CD4-positive, alpha-beta T cell (primary cell): ENCODE data around the gene VARS2. TPM values are rescaled to one million over a fixed set of nuclear protein-coding genes. Genes with fewer than 3 reads are reported as not detected.

Experiments used
- ATAC-seq: fragments of 200-7000 bp; cut with Tn5 transposase; one replicate; pipeline ENCODE4 v1.10.0; 2022; ENCODE audit warnings: mild to moderate bottlenecking; ENCODE audit not compliant: poor library complexity
- CTCF ChIA-PET: fragments of 350-600 bp; sonication (Branson Sonifier 250); formaldehyde crosslinking; loops from one replicate; lab custom pipeline; 2021; ENCODE audit warnings: antibody characterized with exemption, inconsistent platforms; lab: Charles Lee
- POLR2A ChIA-PET: fragments of 350-600 bp; sonication (Branson Sonifier 250); formaldehyde crosslinking; loops from one replicate; lab custom pipeline; 2021; ENCODE audit warnings: antibody characterized with exemption, inconsistent platforms; lab: Charles Lee
- DNase-seq, 14 experiments: peaks; one replicate each; pipeline ENCODE4 v3.0.0-alpha.2; 2013 to 2020; ENCODE audit warnings: mixed read lengths in 2 of 14
- H3K27ac ChIP-seq, 2 donors: one replicate each; pipeline versions ENCODE4 v1.5.1 to v1.7.0; 2013; ENCODE audit warnings: low read length in 2 of 2, low read depth in 1 of 2, mild to moderate bottlenecking in 1 of 2
- H3K27me3 ChIP-seq, 2 experiments: 1 replicate in 1 of 2; 2 replicates in 1 of 2; pipeline versions ENCODE4 v1.6.1 to v1.7.0; 2013; ENCODE audit warnings: low read length in 2 of 2, control low read depth in 1 of 2, mild to moderate bottlenecking in 1 of 2, moderate library complexity in 1 of 2; ENCODE audit not compliant: insufficient read depth in 2 of 2, control insufficient read depth in 1 of 2
- H3K36me3 ChIP-seq: one replicate; pipeline ENCODE4 v1.6.1; 2013; ENCODE audit warnings: low read length, control low read depth; ENCODE audit not compliant: insufficient read depth
- H3K4me1 ChIP-seq: one replicate; pipeline ENCODE4 v1.6.1; 2013; ENCODE audit warnings: low read length, control low read depth; ENCODE audit not compliant: insufficient read depth
- H3K4me3 ChIP-seq: one replicate; pipeline ENCODE4 v1.5.1; 2013; ENCODE audit warnings: mild to moderate bottlenecking, low read length, moderate library complexity
- H3K9me3 ChIP-seq, 2 experiments: 1 replicate in 1 of 2; 2 replicates in 1 of 2; pipeline versions ENCODE4 v1.6.1 to v1.7.0; 2013; ENCODE audit warnings: low read length in 2 of 2, mild to moderate bottlenecking in 2 of 2, control low read depth in 1 of 2, moderate library complexity in 1 of 2; ENCODE audit not compliant: control insufficient read depth in 1 of 2, insufficient read depth in 1 of 2
- H3K27ac Mint-ChIP-seq: one replicate; pipeline ENCODE4 v1.8.0; 2020; ENCODE audit warnings: mixed read lengths
- H3K27me3 Mint-ChIP-seq: one replicate; pipeline ENCODE4 v1.8.0; 2021; ENCODE audit warnings: mixed read lengths
- H3K36me3 Mint-ChIP-seq: one replicate; pipeline ENCODE4 v1.8.0; 2021; ENCODE audit warnings: low read depth, mixed read lengths
- H3K4me1 Mint-ChIP-seq: one replicate; pipeline ENCODE4 v1.8.0; 2021; ENCODE audit warnings: low read depth, mixed read lengths
- H3K4me3 Mint-ChIP-seq: one replicate; pipeline ENCODE4 v1.8.0; 2020; ENCODE audit warnings: mild to moderate bottlenecking, mixed read lengths
- H3K9me3 Mint-ChIP-seq: one replicate; pipeline ENCODE4 v1.8.0; 2020; ENCODE audit warnings: mixed read lengths
- CTCF ChIP-seq: fragments of 200-600 bp; IDR thresholded peaks from one replicate; pipeline ENCODE4 v1.8.0; 2022; ENCODE audit warnings: antibody characterized with exemption, mild to moderate bottlenecking
- intact Hi-C, 2 experiments: fragments of 100-400 bp; cut with DNase I in 1 of 2; cut with micrococcal nuclease in 1 of 2; formaldehyde crosslinking; loops; one replicate each; pipeline versions ENCODE4 v1.15.1 to v1.9.0; 2023 to 2025; cut with DNase I, micrococcal nuclease
- total RNA-seq, 174 experiments: library from RNA in 2 of 174; stranded (reverse) in 2 of 174; gene quantifications; one replicate each; pipeline ENCODE4 v1.2.3 and lab custom pipeline; 2021 to 2026

Gene VARS2
- total RNA-seq, 2 experiments from 2014 or later = 19.3 to 21.7 TPM

DNA sequence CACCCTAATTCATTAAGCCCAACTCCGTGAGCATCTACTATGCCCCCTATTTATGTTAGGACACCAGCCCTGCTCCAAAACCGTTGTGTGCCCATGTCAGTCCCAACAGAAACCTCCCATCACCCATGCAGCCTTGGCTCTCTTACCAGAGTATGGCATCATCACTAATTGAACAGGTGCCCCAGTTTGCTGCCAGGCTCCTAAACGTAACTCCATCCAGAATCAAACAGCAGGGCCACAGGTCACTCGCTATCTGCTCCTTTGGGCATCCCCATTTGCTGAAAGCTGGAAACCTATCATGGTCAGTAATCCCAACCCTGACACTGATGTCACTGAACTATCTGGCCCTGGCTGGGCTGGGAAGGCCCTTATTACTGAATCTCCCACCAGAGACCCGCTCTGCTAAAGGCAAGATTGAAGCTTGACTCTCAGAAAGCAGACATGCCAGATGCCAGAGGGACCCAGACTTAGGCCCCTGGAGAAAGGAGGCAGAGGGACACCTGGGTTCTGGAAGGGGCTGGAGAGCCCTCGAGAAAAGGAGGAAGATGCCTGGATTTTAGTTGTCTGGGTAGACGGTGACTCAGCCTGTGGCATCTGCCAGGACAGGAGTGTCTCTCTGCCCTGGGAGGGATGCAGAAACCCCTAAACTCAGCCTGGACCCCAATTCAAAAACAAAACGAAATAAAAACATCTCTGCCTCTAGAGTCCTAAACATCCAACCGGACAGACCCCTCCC lies 40.8 kb downstream of the VARS2 start:
- CTCF ChIA-PET = no interaction called here
- H3K27ac Mint-ChIP-seq = peak overlapping the region; percentile 85
- H3K27ac ChIP-seq = peak overlapping the region in 1 of 2 donors; percentile 67
- H3K36me3 ChIP-seq = no peaks in the 10 kb centered on the region
- H3K27me3 ChIP-seq = peaks cover 0 to 1% of the 10 kb centered on the region in 2 experiments
- H3K4me1 Mint-ChIP-seq = peaks cover 28% of the 10 kb centered on the region
- H3K4me1 ChIP-seq = peaks cover 17% of the 10 kb centered on the region
- peaks cover 43% of the 10 kb centered on the region for H3K27me3 Mint-ChIP-seq
- POLR2A ChIA-PET = interaction anchor here (0.8 to 1.8 kb wide), 8 partner anchors 24 to 628 kb away, joined by 3 to 9 read pairs (median 4); partner anchors contain the start of genes DDR1, GTF2H4, TRIM39 and VARS2
- ATAC-seq (peak; percentile 9), DNase-seq (no peak)
- no peaks in the 10 kb centered on the region for H3K36me3 Mint-ChIP-seq
- TF ChIP-seq CTCF = no peak
- intact Hi-C loops = no loop called here
- no peaks in the 10 kb centered on the region for H3K9me3 ChIP-seq
- peak overlapping the region; percentile 66 for H3K4me3 ChIP-seq
- H3K4me3 Mint-ChIP-seq = peak overlapping the region; percentile 90
- H3K9me3 Mint-ChIP-seq = no peaks in the 10 kb centered on the region

DNA sequence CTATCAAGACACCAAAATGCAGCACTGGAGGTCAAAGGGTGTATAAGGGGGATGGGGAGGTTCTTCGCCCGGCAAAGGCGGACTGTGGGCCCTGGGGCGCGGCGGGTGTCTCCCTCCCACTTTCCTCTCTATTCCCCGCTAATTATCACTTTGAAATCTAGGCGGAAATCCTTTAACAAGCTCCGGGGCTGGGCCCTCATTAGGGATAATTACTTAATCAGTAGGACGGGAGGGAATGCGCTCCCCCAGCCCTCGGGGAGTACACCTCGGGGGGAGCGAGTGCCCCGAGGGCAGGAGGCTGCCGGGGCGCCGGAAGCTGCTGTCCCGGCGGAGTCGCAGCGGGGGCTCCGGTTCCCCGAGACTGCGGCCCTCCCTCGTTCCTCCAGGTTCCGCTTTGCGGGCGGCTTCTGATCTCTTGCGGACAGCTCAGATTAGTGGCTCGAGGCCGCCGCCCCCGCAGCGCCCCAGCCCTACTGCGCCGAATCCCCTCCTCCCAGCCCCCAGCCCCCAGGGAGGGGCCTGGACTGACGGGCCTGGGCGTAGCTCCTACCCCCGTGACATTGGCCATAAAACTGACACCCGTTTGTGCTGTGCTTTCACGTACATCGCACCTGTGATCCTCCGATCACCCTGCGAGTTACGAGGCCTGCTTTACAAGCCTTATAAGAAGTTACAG lies 41.5 kb downstream of the VARS2 start:
- intact Hi-C loops = no loop called here
- Histone ChIP-seq H3K36me3 (no peaks in the 10 kb centered on the region), H3K4me3 (peak overlapping the region; percentile 66), H3K4me1 (peaks cover 17% of the 10 kb centered on the region), H3K27me3 (peaks cover 0 to 3% of the 10 kb centered on the region in 2 experiments), H3K27ac (peak overlapping the region in 1 of 2 donors; percentile 67), H3K9me3 (no peaks in the 10 kb centered on the region)
- Mint-ChIP-seq H3K4me3 (peak overlapping the region; percentile 90), H3K4me1 (peaks cover 28% of the 10 kb centered on the region), H3K27ac (peak overlapping the region; percentile 85), H3K36me3 (no peaks in the 10 kb centered on the region), H3K9me3 (no peaks in the 10 kb centered on the region), H3K27me3 (peaks cover 39% of the 10 kb centered on the region)
- no peak for TF ChIP-seq CTCF
- peak; percentile 81 for ATAC-seq
- ChIA-PET POLR2A (interaction anchor here (0.8 to 1.8 kb wide), 9 partner anchors 23 to 629 kb away, joined by 3 to 9 read pairs (median 4); partner anchors contain the start of genes DDR1, GTF2H4, TRIM39 and VARS2), CTCF (no interaction called here)
- peak; percentile 39 to 80 (median 66) for DNase-seq

GRCh38 chr6:30957716-30958115 lies 43.7 kb downstream of the VARS2 start:
- H3K27me3 ChIP-seq = peaks cover 0 to 3% of the 10 kb centered on the region in 2 experiments
- ChIA-PET CTCF (no interaction called here), POLR2A (no interaction called here)
- Mint-ChIP-seq H3K4me1 (peaks cover 28% of the 10 kb centered on the region), H3K27me3 (peaks cover 19% of the 10 kb centered on the region), H3K27ac (no peak overlapping the region), H3K9me3 (no peaks in the 10 kb centered on the region), H3K4me3 (no peak overlapping the region), H3K36me3 (no peaks in the 10 kb centered on the region)
- H3K4me1 ChIP-seq = peaks cover 17% of the 10 kb centered on the region
- intact Hi-C loops = no loop called here
- no peaks in the 10 kb centered on the region for H3K9me3 ChIP-seq
- ATAC-seq = no peak
- H3K4me3 ChIP-seq = no peak overlapping the region
- no peak overlapping the region for H3K27ac ChIP-seq
- DNase-seq = no peak
- no peaks in the 10 kb centered on the region for H3K36me3 ChIP-seq
- TF ChIP-seq CTCF = no peak
